ENCODE results near the gene FOXRED2.

The FOXRED2 gene

GRCh38 chr22:36546932-36547331 lies 40.1 kb upstream of the FOXRED2 start:
- no peak for TF ChIP-seq CTCF (IDR thresholded peaks at IDR 0.05)
- DNase-seq (ENCODE audit: low spot score), result no peak
- Histone ChIP-seq H3K4me3 (no peak overlapping the region), H3K27ac (no peak overlapping the region)

GRCh38 chr22:36546092-36546804 lies 39.4 kb upstream of the FOXRED2 start:
- DNase-seq (ENCODE audit: low spot score), result no peak
- Histone ChIP-seq H3K4me3 (no peak overlapping the region), H3K27ac (no peak overlapping the region)
- TF ChIP-seq CTCF (IDR thresholded peaks at IDR 0.05), result no peak

GRCh38 chr22:36544107-36544620 lies 37.3 kb upstream of the FOXRED2 start:
- H3K4me3 ChIP-seq, result no peak overlapping the region
- no peak overlapping the region for H3K27ac ChIP-seq
- TF ChIP-seq CTCF (IDR thresholded peaks at IDR 0.05), result no peak
- DNase-seq (ENCODE audit: low spot score), result no peak

- Histone ChIP-seq H3K27ac (no peak overlapping the region), H3K4me3 (no peak overlapping the region)
- DNase-seq (ENCODE audit: low spot score), result no peak
- no peak for TF ChIP-seq CTCF (IDR thresholded peaks at IDR 0.05)
Measured at GRCh38 chr22:36541831-36542411, 35.1 kb upstream of the FOXRED2 start.

GRCh38 chr22:36540867-36541642 lies 34.2 kb upstream of the FOXRED2 start:
- no peak for DNase-seq (ENCODE audit: low spot score)
- H3K4me3 ChIP-seq, result no peak overlapping the region
- H3K27ac ChIP-seq, result no peak overlapping the region
- TF ChIP-seq CTCF (IDR thresholded peaks at IDR 0.05), result no peak

GRCh38 chr22:36538529-36538928 lies 31.7 kb upstream of the FOXRED2 start:
- no peak overlapping the region for H3K27ac ChIP-seq
- DNase-seq (ENCODE audit: low spot score), result no peak
- no peak overlapping the region for H3K4me3 ChIP-seq
- TF ChIP-seq CTCF (IDR thresholded peaks at IDR 0.05), result no peak

Measured in coronary artery (tissue), 2 donors.